MCF 10A (cell line): ENCODE results near the gene ORC2. TPM values are rescaled to one million over a fixed set of nuclear protein-coding genes. Genes with fewer than 3 reads are reported as not detected.

Experiments used
- BruUV-seq: library from RNA; stranded (reverse); fragments of 400-500 nt; replicated peaks from 2 replicates; lab custom pipeline; 2021; lab: Mats Ljungman, UMichigan
- CTCF ChIA-PET: fragments of 300-600 bp; sonication (Branson Sonifier 250); formaldehyde crosslinking; extraction: SDS; loops from one replicate; lab custom pipeline; 2021; ENCODE audit warnings: antibody characterized with exemption, inconsistent platforms; lab: Yijun Ruan, JAX
- POLR2A ChIA-PET: fragments of 300-600, 350-650 bp; sonication (Branson Sonifier 250); formaldehyde crosslinking; extraction: SDS; loops from one replicate; lab custom pipeline; 2020; ENCODE audit warnings: antibody characterized with exemption, inconsistent platforms; lab: Yijun Ruan, JAX
- DNase-seq: peaks from one replicate; pipeline ENCODE4 v3.0.0-alpha.2; 2018; ENCODE audit not compliant: unreplicated experiment
- H3K27ac Mint-ChIP-seq: one replicate; pipeline ENCODE4 v1.8.0; 2022; ENCODE audit warnings: mild to moderate bottlenecking, low read depth, mixed read lengths; ENCODE audit not compliant: unreplicated experiment
- H3K27me3 Mint-ChIP-seq: one replicate; pipeline ENCODE4 v1.8.0; 2022; ENCODE audit warnings: mixed read lengths; ENCODE audit not compliant: insufficient read depth, unreplicated experiment
- H3K36me3 Mint-ChIP-seq: one replicate; pipeline ENCODE4 v1.8.0; 2022; ENCODE audit warnings: mild to moderate bottlenecking, moderate library complexity, mixed read lengths; ENCODE audit not compliant: insufficient read depth, unreplicated experiment
- H3K4me1 Mint-ChIP-seq: one replicate; pipeline ENCODE4 v1.8.0; 2022; ENCODE audit warnings: mixed read lengths; ENCODE audit not compliant: insufficient read depth, unreplicated experiment
- H3K4me3 Mint-ChIP-seq: one replicate; pipeline ENCODE4 v1.8.0; 2022; ENCODE audit warnings: mild to moderate bottlenecking, moderate library complexity, mixed read lengths; ENCODE audit not compliant: unreplicated experiment
- H3K9me3 Mint-ChIP-seq: one replicate; pipeline ENCODE4 v1.8.0; 2022; ENCODE audit warnings: mixed read lengths; ENCODE audit not compliant: unreplicated experiment
- CTCF ChIP-seq: fragments of 200-600 bp; IDR thresholded peaks from one replicate; pipeline ENCODE4 v1.8.0; 2022; ENCODE audit warnings: antibody characterized with exemption, mild to moderate bottlenecking; ENCODE audit not compliant: unreplicated experiment
- intact Hi-C: fragments of 100-400 bp; cut with micrococcal nuclease; formaldehyde crosslinking; loops from 2 replicates; pipeline ENCODE4 v1.14.1; 2022
- total RNA-seq: library from RNA; stranded (reverse); gene quantifications from 2 replicates; pipeline ENCODE4 v1.2.3, GENCODE V29; 2022

ORC2 gene
- total RNA-seq, 1 experiment from 2014 or later = 54.4 TPM

GRCh38 chr2:200877443-200877842, 86.0 kb downstream of the ORC2 start:
- Mint-ChIP-seq H3K4me3 (no peak overlapping the region), H3K27me3 (no peaks in the 10 kb centered on the region), H3K4me1 (no peaks in the 10 kb centered on the region), H3K9me3 (no peaks in the 10 kb centered on the region), H3K27ac (no peak overlapping the region), H3K36me3 (peaks cover 94% of the 10 kb centered on the region)
- intact Hi-C loops = no loop called here
- POLR2A ChIA-PET = interaction anchor here (0.6 to 1.5 kb wide), 3 partner anchors 9 to 13 kb away, joined by 3 to 7 read pairs (median 3); partner anchors contain the start of gene CLK1
- TF ChIP-seq CTCF = no peak
- no TSS peak for BruUV-seq
- DNase-seq = no peak
- CTCF ChIA-PET = interaction anchor here (0.6 to 0.8 kb wide), 2 partner anchors 29 to 67 kb away, joined by 3 read pairs; no protein-coding TSS in a partner anchor

GRCh38 chr2:200873560-200873959, 89.9 kb downstream of the ORC2 start:
- no peak for TF ChIP-seq CTCF
- H3K4me3 Mint-ChIP-seq = no peak overlapping the region
- peaks cover 83% of the 10 kb centered on the region for H3K36me3 Mint-ChIP-seq
- H3K4me1 Mint-ChIP-seq = no peaks in the 10 kb centered on the region
- intact Hi-C loops = no loop called here
- BruUV-seq = no TSS peak
- H3K27me3 Mint-ChIP-seq = no peaks in the 10 kb centered on the region
- POLR2A ChIA-PET = interaction anchor here (0.6 to 1.2 kb wide), 3 partner anchors 9 to 216 kb away, joined by 3 to 5 read pairs (median 4); partner anchors contain the start of gene CLK1
- no peak for DNase-seq
- no peaks in the 10 kb centered on the region for H3K9me3 Mint-ChIP-seq
- H3K27ac Mint-ChIP-seq = no peak overlapping the region
- CTCF ChIA-PET = no interaction called here

- Mint-ChIP-seq H3K27ac (no peak overlapping the region), H3K27me3 (no peaks in the 10 kb centered on the region), H3K4me3 (no peak overlapping the region), H3K9me3 (no peaks in the 10 kb centered on the region), H3K4me1 (no peaks in the 10 kb centered on the region), H3K36me3 (peaks cover 69% of the 10 kb centered on the region)
- no peak for TF ChIP-seq CTCF
- BruUV-seq = TSS peak; percentile 49
- no peak for DNase-seq
- CTCF ChIA-PET = interaction anchor here (0.6 to 1.0 kb wide), 2 partner anchors 158 to 315 kb away, joined by 3 to 8 read pairs; no protein-coding TSS in a partner anchor
- intact Hi-C loops = no loop called here
- POLR2A ChIA-PET = interaction anchor here (0.6 to 1.1 kb wide), 3 partner anchors 18 to 1590 kb away, joined by 3 to 4 read pairs (median 4); partner anchors contain the start of genes NIF3L1 and PPIL3
These were observed 92.3 kb downstream of the ORC2 start for GRCh38 chr2:200871151-200871550.

- Mint-ChIP-seq H3K27me3 (no peaks in the 10 kb centered on the region), H3K4me3 (no peak overlapping the region), H3K27ac (no peak overlapping the region), H3K4me1 (no peaks in the 10 kb centered on the region), H3K36me3 (peaks cover 53% of the 10 kb centered on the region), H3K9me3 (no peaks in the 10 kb centered on the region)
- no peak for DNase-seq
- no TSS peak for BruUV-seq
- intact Hi-C loops = no loop called here
- POLR2A ChIA-PET = interaction anchor here (0.7 to 1.2 kb wide), 5 partner anchors 9 to 156 kb away, joined by 3 to 6 read pairs (median 5); partner anchors contain the start of genes NIF3L1 and PPIL3
- TF ChIP-seq CTCF = no peak
- CTCF ChIA-PET = interaction anchor here (0.7 to 1.0 kb wide), 3 partner anchors 155 to 309 kb away, joined by 3 to 4 read pairs (median 4); no protein-coding TSS in a partner anchor
These were observed 94.4 kb downstream of the ORC2 start for GRCh38 chr2:200869014-200869413.
